Stimulated activated CD4-positive, alpha-beta T cell treated with anti-CD3 and anti-CD28 coated beads, Interleukin-1b, Interleukin-23, amount 100 ng/mL, for 4 hours (primary cell): ENCODE data around the gene OR4K5.
"Not testable (repeated sequence)": the region's sequence is repeated elsewhere in the genome, so short reads cannot be mapped to it uniquely, and the experiment has no call there.

ENCODE experiments used
- DNase-seq, 2 donors: peaks; one replicate each; pipeline ENCODE4 v3.0.0-alpha.2; 2020; ENCODE audit warnings: low read depth in 2 of 2

OR4K5 gene, protein sequence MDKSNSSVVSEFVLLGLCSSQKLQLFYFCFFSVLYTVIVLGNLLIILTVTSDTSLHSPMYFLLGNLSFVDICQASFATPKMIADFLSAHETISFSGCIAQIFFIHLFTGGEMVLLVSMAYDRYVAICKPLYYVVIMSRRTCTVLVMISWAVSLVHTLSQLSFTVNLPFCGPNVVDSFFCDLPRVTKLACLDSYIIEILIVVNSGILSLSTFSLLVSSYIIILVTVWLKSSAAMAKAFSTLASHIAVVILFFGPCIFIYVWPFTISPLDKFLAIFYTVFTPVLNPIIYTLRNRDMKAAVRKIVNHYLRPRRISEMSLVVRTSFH

DNA sequence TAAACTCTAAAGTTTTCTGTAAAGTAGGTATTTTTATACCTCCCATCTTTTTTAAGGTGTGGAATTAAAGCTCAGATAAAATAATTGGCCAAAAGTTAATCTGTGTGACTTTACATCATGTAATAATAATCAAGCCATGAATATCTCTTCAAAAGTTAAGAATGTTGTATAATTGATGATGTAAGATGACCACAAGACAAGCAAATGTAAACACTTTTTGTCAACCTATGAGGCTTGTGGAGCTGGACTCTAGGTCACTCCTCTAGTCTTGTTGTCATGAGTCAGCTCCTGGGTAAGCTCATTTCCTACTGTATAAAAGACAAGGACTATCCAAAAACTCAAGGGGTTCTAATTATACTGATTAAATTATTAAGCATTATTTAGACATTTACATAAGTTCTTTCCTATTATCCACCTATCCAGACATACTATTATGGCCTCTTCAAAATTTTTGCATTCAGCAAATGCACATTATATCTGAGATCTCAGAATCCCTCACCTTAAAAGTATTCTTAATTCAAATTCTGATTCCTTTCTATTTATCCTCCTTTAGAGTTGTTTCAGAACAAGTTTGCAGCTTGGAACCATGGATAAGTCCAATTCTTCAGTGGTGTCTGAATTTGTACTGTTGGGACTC, at the start of gene OR4K5:
Gene OR4K5 (plus strand): TSS at position 587 of the 637 bp plus-strand sequence. CDS start 0 bp downstream, at position 587.
- no peak for DNase-seq

DNA sequence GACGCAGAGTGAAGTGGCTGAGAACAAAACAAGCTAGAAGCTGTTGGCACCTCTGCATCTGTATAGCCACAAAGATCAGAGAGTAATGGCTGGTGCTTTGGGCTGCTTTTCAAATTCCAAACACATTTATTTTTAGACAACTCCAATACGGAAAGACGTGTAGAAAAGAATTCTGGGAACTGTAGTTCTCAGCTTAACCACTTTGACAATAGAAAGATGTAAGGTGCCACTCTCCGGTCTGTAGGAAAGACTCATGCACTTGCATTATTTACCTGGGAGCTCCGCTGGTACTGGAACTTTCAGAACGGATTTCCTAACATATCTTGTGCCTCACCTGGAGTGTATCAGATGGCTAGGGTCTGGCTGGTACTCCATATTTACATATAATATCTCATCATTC, 47.2 kb upstream of the OR4K5 start:
- DNase-seq: no peak

DNA sequence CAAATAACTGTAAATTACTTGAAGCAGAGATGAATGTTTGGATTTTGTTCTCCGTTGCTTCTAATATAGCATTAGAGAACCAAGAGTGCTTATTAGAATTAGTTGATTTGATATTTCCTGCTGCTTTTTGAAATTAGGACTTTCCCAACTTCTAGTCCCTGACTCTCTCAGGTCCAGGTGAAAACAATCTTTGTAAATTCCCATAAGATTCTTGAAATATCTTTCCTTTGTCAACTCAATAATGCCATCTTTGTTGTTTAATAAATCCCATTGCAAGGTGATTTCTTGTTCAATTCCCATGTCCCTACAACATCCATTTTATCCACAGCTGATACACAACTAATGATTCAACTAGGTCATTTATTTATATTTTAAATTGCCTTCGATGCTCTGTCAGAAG, 45.6 kb upstream of the OR4K5 start, which contains the start of gene OR4K2:
Gene OR4K2 (plus strand): TSS at position 301 of the 400 bp plus-strand sequence. CDS start 1,126 bp downstream, outside the sequence.
- DNase-seq: no peak

DNA sequence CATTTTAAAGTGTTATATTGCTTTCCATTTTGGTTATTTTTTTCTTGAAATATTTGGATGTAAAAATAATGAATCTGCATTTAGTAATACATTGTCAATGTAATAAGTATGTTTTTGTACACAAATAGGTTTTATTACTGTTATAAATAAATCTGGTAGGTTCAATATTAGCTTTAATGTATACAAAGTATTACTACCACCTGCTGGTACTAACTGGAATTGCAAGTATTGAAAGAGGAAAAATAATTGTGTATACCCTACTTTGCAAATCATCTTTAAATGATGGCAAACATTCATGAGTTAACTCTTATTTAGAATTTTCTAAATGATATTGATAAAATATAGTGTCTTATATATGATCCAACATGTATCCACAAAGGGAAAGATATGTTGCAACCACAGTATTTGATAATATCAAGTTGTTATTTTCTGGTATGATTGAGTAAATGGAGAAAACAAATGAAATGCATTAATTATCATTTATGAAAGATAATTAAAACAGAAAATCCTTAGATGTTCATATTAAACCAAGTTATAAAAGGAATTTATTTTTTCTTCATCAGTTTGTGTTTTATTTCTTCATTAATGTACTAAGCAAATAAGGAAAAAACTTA, 42.3 kb upstream of the OR4K5 start:
- no peak for DNase-seq

DNA sequence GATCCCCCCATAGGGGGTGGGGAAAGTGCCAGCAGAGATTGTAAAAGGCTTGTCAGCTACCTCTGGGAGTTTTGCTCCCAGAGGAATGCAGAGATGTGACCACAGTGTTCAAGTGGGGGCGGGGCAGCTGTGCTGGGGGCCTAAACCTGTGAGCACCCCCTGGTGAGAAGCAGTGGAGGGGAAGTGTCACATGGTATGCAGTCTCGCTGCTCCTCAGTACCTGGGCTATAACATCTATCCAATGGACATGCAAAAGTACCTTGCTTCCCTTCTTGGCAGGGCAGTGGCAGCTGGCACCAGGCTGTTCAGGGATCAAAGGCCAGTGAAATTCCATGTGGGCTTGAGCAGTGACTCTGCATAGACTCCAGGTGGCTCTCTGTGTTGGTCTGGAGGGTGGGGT, 25.1 kb upstream of the OR4K5 start:
- DNase-seq: no peak

DNA sequence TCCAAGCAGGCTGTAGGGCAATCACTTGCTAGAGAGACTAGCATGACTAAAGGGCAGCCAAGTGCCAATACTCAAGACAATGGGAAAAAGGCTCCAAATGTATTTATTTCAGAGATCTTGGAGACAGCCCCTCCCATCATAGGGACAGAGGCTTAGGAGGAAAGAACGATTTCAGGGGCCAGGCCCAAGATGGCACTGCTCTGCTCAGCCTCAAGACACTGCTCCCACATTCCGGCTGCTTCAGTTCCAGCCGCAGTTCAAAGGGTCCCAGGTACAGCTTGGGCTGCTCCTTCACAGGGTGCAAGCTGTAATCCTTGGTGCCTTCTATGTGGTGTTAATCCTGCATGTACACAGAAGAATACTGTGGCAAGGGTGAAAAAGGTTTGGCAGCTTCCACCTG, 19.4 kb upstream of the OR4K5 start:
- DNase-seq: no peak

DNA sequence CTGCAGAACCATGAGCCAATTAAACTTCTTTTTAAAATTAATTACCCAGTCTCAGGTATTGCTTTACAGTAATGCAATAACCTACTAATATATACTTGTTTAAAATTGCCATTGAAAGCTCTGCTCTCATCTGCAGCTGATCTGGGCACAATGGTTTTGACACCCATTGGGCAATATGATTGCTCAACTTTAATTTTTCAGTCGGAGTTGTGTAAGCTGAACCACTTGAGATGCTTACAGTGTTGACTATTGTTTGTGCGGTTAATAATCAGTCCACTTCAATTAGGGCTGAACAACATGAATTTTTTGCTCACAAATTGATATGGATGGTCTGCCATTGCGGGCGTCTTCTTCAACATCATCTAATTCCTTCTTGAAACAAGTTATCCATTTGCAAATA, 18.0 kb upstream of the OR4K5 start:
- DNase-seq: no peak

DNA sequence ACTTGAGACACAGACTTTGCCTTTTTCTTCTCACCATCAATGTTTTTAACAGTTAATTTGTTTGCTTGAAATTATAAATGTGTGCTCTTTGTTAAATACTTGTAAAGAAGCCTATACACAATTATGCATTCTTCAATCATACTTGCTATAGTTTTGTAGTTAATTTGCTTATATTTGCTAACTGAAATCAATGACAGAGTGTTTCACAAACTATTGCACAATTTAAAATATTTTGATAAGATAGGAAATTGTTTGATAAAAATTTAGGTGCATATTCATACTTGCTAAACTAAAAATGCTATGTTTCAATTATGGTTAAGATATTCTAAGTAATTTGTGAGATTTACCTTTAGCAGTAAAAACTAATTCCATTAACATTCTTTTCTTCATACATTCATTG, 13.7 kb upstream of the OR4K5 start:
- DNase-seq: no peak

DNA sequence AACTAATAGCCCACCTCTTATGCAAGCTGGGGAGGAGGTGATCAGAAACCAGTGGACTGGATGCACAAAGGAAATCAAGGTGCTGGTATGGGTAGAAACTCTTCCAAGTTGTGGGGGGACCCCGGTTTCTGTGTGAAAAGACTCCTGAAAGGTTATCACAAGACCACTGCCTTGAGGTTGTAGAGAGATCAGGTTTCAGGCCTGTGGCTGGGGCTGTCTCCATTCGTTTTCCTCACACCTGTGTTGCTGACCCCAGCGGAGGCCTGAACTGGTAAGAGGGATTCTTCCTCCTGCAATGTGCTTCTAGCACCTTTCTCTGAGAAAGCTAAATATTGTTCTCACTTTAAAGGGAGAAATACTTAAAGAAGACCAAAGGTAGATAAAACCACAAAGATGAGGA, 9.3 kb upstream of the OR4K5 start:
- DNase-seq: no peak

DNA sequence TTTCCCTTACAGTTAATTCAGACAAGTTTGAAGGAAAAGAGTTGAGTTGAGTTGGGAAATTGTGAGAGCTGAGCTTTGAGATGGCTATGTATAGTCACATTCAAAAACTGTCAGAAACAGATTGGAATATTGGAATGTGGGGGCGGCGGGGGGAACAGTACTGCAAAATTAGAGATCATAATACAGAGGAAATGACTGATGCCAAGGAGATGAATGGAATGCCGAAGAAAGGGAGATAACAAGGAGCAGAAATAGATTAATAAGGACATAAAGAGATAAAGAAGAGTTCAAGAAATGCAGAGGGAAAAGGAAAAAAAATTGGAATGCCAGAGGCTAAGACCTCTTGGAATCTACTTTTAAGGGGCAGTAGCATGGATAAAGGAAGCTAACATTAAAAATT, 3.2 kb upstream of the OR4K5 start:
- no peak for DNase-seq

DNA sequence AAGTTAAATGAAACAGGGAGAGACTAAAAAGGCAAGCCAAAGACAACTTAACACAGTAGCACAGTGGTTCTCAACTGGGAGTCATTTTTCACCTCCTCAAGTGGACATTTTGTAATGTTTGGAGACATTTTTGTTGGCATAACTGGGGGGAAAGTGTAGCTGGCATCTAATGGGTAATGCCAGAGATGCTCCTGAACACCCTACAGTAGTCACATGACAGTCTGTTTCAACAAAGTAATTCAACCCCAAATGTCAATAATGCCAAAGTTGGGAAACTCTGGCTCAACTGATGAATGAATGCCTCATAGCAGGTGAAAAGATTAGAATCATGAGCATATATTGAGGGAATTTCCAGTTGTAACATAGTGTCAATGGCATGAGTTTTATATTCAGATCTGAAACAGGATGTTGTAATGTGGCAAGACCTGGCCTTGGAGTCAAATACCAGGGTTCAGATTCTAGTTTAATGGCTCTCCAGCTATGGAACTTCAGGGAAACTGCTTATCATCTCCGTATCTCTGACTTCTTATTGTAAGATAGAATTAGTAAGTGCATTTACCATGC, 2.4 kb upstream of the OR4K5 start:
- no peak for DNase-seq

DNA sequence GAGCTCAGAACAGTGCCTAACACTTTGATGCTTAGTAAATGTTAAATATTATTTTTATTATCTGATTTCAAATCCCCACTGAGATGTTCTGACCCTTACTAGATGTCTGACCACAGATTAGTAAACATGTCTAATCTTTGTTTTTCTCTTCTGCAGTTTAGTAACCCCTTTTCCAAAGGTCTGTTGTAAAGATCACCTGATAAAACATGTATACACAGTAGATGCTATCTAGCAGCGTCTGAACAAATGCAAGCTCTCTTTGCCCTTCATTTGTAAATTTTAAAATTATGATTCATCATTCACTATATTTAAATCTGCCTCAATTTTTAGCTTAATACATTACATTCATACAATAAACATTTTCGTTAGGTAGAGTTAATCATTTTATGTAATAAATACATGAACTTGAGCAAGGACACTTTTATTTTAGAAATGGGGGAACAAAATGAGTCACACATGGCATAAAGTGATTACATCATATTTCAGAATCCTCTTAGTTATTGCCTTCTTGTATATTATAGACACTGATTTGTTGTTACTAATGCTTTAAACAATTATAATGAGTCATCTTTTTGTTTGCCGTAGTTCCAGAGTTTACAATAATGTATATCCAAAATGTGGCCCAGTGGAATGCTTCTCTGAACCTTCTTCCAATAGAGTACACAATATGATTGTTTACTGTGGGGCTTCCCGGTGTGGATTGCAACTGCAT, 1.7 kb upstream of the OR4K5 start:
- DNase-seq: no peak

DNA sequence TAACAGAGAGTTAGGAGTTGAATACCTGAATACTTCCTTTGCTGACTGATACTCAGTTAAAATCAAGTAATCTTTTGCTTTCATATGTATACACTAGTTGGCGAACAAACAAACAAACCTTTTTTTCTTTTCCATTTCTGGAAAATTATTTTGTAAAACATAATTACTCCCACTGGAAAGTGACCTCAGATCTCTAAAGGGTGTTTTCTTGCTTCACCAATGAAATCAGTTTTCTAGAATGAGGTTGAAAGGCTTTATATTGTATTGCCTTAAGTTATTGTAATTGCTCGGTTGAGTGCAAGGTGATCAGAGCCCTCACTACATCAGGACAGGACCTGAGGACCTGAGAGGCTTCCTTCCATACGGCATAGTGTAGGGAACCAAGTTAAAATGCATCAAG, 10.2 kb downstream of the OR4K5 start, which contains the start of gene OR4K1:
Gene OR4K1 (plus strand): TSS at position 301 of the 400 bp plus-strand sequence. CDS start 4,750 bp downstream, outside the sequence.
- DNase-seq: no peak

DNA sequence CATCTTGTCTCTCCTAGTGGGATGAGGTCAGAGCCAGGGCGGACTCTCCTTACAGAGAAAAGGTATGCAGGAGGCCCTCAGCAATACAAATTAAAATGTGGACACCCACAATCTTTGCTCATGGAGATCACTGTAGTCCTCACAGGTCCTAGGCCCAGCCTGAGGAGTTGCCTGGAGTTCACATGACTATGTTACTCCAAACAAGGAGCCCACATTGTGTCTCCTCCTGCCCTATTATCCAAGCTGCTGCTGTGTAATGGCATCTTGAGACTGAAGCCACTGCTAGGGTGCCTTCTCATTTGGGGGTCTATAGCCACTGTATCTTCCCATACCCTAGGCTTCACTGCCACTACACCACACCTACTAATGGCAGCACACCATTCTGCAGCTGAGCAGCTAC, 21.3 kb downstream of the OR4K5 start:
- no peak for DNase-seq

DNA sequence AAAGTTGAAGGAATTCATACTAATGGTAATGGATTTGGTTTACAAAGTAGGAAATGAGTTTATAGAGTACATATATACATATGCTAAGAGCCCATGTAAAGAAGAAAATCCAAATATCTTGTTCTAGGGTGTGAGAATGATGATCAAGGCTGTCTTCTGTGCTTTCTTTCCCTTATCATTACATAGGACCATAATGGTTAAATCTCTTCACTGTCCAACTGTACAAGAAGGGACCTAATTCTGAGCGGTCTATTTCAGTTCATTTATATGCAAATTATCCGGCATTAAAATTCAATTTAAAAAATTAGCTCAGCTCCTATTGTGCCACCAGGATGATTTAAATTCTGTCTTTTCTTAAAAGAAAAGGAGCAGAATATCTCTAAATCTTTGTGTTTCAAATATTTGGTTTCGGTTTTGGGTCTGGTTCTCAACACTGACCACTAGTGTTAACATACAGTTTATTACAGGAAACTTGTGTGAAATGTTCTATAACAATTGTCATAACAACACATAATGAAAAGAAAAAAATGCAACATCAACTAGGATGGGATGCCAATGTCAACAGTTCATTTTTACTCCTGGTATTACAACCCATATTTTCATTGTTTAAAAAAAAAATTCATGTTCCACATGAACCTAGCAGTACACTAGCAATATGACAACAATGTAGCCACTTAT, 27.1 kb downstream of the OR4K5 start:
- DNase-seq: no peak

DNA sequence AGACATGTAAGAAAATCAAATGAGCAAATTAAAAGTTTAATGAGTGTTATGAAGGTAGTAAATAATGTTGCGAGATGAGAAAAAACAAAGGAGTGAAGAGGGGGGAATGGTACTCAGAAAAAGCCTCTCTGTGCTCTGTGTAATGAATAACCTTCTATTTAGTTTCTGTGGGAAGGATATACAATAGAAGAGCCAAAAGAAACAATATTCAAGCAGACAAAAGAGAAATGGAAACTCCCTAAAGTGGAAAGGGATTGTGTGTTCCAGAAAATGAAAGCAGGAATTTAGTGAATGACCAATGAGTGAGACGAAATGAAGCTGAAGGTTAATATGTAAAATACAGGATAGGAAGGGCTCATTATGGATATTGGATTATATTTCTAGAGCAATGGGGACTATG, 28.8 kb downstream of the OR4K5 start:
- no peak for DNase-seq

DNA sequence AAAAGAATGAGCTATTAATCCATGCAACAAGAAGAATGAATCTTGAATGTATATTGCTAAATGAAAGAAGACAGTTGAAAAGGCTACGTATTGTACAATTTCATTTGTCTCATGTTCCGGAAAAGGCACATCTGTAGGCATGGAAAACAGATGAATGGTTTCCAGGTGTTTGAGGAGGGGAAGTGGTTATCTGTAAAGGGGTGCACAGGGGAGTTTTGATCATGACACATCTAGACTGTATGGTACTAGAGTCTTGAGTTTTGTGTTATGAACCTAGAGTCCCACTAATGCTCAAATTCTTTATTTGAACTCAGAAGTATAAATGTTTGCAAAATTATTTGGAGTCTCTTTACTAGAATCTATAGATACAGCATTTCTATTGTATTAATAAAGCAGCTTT, 49.3 kb downstream of the OR4K5 start:
- not testable (repeated sequence) for DNase-seq
